GM19035 (cell line): ENCODE measurements around the gene CAPZB.

Source experiments
- ATAC-seq: cut with Tn5 transposase; IDR thresholded peaks from one replicate; pipeline ENCODE4 v1.9.1; 2021; ENCODE audit not compliant: unreplicated experiment

CAPZB gene

DNA sequence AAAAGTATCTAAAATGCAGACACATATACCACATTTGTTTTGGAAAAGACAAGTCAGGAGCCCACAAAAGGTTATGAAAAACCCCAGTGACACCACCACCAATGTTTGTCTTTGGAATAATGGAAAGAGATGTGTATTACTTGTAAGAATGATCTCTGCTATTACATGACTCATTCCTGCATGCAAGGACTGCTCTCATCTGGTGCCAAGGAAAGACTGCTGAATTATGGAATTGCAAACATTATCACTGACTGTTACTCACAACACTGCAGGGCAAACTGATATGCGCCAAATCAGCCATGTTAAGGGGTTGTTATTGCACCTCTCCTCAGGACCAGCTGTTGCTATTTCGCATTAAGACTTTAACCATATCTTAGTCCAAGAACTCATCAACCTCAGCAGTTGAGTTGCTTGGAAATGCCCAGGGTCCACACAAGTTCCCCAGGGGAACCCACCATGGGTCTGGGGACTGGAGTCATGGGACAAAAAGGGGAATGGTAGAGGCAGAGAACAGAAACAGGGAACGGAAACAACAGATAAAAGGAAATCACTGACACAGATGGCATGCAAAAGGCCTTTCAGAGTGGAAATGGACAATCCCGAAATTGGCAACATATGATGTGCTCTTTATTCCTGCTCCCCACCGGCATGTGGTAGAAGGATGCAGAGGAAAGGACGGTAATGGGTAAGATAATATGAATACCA lies 34.4 kb downstream of the CAPZB start:
- no peak for ATAC-seq

- ATAC-seq: no peak
Measured at GRCh38 chr1:19449454-19450228, 35.7 kb downstream of the CAPZB start.

- ATAC-seq: no peak
Measured at GRCh38 chr1:19448491-19449439, 36.6 kb downstream of the CAPZB start.

DNA sequence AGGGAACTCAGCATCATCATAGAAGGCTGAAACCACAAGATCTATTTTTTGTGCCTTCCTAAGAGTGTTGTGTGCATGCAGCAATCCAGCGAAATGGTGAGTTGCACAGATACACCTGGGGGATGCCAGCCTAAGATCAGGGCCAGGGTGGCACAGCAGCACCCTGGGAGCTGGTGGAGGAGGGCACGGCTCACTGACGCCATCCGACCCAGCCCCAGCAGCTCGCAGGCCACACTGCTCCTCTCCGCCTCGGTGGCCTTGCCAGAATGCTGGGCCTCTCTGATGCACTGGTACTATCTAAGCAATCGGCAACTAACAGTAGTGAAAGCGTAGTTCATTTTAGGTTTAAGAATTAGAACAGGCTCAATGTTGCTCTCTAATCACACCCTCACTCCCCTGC lies 37.8 kb downstream of the CAPZB start:
- no peak for ATAC-seq

DNA sequence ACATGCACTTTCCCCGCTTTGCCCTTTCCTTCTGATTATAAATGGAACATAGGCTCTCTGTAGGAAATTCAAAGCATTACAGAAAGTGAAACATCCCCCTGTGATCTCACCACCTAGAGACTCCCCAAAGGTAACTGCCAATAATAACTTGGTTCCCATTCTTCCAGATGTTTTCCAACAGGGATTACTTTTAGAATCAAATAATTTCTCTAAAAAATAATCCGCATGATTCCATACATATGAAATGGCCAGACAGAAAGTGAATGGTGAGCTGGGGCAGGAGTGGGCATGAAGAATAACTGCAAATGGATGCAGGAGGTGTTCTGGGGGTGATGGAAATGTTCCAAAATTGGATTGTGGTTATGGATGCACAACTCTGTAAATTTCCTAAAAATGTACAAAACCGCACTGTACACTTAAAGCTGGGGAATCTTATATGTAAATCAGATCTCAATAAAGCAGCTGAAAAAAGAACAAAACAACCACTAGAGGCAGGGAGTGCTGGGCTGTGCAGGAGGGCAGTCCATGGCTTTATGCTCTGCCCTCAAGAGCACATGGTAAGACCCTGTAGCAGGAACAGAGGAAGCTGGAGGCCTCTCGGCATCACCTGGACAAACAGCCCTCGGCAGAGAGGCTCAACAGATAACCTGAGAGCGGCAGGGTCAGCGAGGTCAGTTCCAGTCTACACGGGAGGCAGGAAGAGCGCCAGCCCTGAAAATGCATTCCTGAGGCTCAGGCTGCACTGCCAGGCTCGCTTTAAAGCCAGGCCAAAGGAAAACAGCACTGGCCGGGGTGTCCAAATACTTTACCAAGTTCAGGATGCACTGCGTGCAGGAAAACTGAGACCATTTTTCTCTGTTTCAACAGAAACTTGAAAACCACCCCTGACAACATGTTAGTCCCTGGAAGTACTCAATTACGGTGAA lies 39.7 kb downstream of the CAPZB start:
- ATAC-seq: no peak

- no peak for ATAC-seq
Measured at GRCh38 chr1:19444296-19445021, 40.9 kb downstream of the CAPZB start.

- ATAC-seq: no peak
Measured at GRCh38 chr1:19443326-19443725, 42.0 kb downstream of the CAPZB start.

GRCh38 chr1:19442154-19443096 lies 42.9 kb downstream of the CAPZB start:
- no peak for ATAC-seq

DNA sequence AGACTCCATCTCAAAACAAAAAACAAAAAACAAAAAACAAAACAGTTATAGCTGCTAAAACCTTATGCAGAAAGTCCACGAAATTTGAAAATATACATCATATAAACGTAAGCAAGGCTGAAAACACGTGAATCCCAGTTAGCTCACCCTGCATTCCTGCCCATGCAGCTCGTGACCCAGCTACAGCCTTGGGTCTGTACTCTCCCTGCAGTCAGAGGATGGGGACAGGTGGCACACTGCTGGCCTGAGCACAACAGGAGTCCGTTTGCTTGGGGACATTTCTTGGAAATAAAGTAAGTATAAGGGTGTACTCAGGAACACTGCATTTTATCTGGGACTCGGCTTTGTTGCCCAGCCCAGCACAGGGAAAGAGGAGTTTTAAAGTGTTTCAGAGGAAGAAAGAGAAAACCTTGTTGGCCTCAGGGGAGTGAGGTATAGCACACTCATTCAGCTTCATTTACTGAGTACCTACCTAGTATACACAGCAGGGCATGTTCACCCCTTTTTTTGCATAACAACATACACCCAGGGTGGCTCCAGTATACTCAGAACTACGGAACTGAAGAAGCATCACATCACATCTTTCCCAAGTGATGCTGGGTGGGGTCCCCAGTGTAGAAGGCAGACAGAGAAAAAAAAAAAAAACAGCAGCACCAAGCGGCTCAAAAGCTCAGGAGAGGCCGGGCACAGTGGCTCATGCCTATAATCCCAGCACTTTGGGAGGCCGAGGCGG lies 44.1 kb downstream of the CAPZB start:
- no peak for ATAC-seq

GRCh38 chr1:19439464-19440171 lies 45.7 kb downstream of the CAPZB start:
- ATAC-seq: no peak

- no peak for ATAC-seq
Measured at GRCh38 chr1:19438516-19439195, 46.7 kb downstream of the CAPZB start.

GRCh38 chr1:19437891-19438294 lies 47.4 kb downstream of the CAPZB start:
- no peak for ATAC-seq

- no peak for ATAC-seq
Measured at GRCh38 chr1:19436716-19437476, 48.4 kb downstream of the CAPZB start.

- ATAC-seq: no peak
Measured at GRCh38 chr1:19435851-19436455, 49.4 kb downstream of the CAPZB start.

DNA sequence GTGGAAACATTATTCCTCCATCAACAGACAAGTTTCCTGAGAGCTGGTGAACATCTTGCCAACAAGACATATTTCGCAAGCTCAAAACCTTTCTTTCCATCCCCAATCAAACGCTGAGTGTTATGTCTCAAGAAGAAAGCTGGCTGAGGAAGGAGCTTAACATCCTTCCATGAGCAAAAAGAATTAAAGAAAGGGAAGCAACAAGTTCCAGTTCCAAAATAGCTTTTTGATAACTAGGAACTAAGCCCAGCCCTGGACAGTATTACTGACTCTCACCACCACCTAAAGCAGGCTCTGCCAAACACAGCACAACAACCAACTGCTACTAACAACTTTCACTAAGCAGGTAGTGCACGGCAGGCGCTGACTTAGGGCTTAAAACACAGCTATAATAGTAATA lies 50.2 kb downstream of the CAPZB start:
- no peak for ATAC-seq

DNA sequence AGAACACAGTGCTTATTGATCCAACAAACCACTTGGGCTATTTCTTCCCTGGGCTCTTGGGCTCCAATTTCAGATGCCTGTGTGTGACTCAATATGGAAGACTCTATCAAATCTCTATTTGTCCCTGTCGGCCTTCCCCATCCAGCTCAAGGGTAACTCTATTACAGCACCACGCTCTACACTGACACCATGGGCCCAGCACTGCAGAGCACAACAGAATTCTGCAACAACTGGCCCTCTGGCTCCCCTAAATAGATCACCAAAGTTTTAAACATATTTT lies 51.7 kb downstream of the CAPZB start:
- no peak for ATAC-seq
